ENCODE results near the gene EDC4.
"Not testable (repeated sequence)": the region's sequence is repeated elsewhere in the genome, so short reads cannot be mapped to it uniquely, and the experiment has no call there.

The EDC4 gene

GRCh38 chr16:67892899-67893742 is 20.3 kb downstream of the EDC4 start, which contains the start of gene PSKH1:
Gene PSKH1, plus strand, starts transcription at chr16:67893254. Its CDS starts 15,496 bp downstream, at chr16:67908750.
- no peak for TF ChIP-seq ZNF274 (IDR thresholded peaks at IDR 0.05; ENCODE audit: low read depth, low read length)
- H3K4me3 ChIP-seq (ENCODE audit: low read length): peak within 1 kb of the TSS; percentile 92

GRCh38 chr16:67893743-67894399 is 21.0 kb downstream of the EDC4 start:
- TF ChIP-seq ZNF274 (IDR thresholded peaks at IDR 0.05; ENCODE audit: low read depth, low read length): no peak
- H3K4me3 ChIP-seq (ENCODE audit: low read length): peak overlapping the region; percentile 92

- TF ChIP-seq ZNF274 (IDR thresholded peaks at IDR 0.05; ENCODE audit: low read depth, low read length): no peak
These were observed 24.4 kb downstream of the EDC4 start for GRCh38 chr16:67897231-67897630.

GRCh38 chr16:67901734-67902133 is 28.9 kb downstream of the EDC4 start:
- no peak for TF ChIP-seq ZNF274 (IDR thresholded peaks at IDR 0.05; ENCODE audit: low read depth, low read length)
- no peak overlapping the region for H3K4me3 ChIP-seq (ENCODE audit: low read length)

More at GRCh38 chr16:67897231-67897630, 24.4 kb downstream of the EDC4 start:
- H3K4me3 ChIP-seq (ENCODE audit: low read length): no peak overlapping the region

GRCh38 chr16:67902831-67903230 is 30.0 kb downstream of the EDC4 start:
- no peak overlapping the region for H3K4me3 ChIP-seq (ENCODE audit: low read length)
- no peak for TF ChIP-seq ZNF274 (IDR thresholded peaks at IDR 0.05; ENCODE audit: low read depth, low read length)

- no peak overlapping the region for H3K4me3 ChIP-seq (ENCODE audit: low read length)
- TF ChIP-seq ZNF274 (IDR thresholded peaks at IDR 0.05; ENCODE audit: low read depth, low read length): no peak
These were observed 34.7 kb downstream of the EDC4 start for GRCh38 chr16:67907397-67908180.

- TF ChIP-seq ZNF274 (IDR thresholded peaks at IDR 0.05; ENCODE audit: low read depth, low read length): no peak
These were observed 36.3 kb downstream of the EDC4 start for GRCh38 chr16:67909056-67909742.

GRCh38 chr16:67910158-67910557 is 37.3 kb downstream of the EDC4 start:
- H3K4me3 ChIP-seq (ENCODE audit: low read length): no peak overlapping the region
- no peak for TF ChIP-seq ZNF274 (IDR thresholded peaks at IDR 0.05; ENCODE audit: low read depth, low read length)

More at GRCh38 chr16:67909056-67909742, 36.3 kb downstream of the EDC4 start:
- no peak overlapping the region for H3K4me3 ChIP-seq (ENCODE audit: low read length)

- no peak overlapping the region for H3K4me3 ChIP-seq (ENCODE audit: low read length)
- no peak for TF ChIP-seq ZNF274 (IDR thresholded peaks at IDR 0.05; ENCODE audit: low read depth, low read length)
These were observed 42.1 kb downstream of the EDC4 start for GRCh38 chr16:67914758-67915495.

- not testable (repeated sequence) for H3K4me3 ChIP-seq (ENCODE audit: low read length)
These were observed 42.6 kb downstream of the EDC4 start for GRCh38 chr16:67915496-67915769.

- no peak for TF ChIP-seq ZNF274 (IDR thresholded peaks at IDR 0.05; ENCODE audit: low read depth, low read length)
- no peak overlapping the region for H3K4me3 ChIP-seq (ENCODE audit: low read length)
These were observed 43.2 kb downstream of the EDC4 start for GRCh38 chr16:67915831-67916723.

- no peak overlapping the region for H3K4me3 ChIP-seq (ENCODE audit: low read length)
- no peak for TF ChIP-seq ZNF274 (IDR thresholded peaks at IDR 0.05; ENCODE audit: low read depth, low read length)
These were observed 44.4 kb downstream of the EDC4 start for GRCh38 chr16:67917140-67917851.

Data from GM08714 (cell line).